GM23338 (cell line): Measurements from ENCODE around the gene TNFRSF6B. TPM values are rescaled to one million over a fixed set of nuclear protein-coding genes. Genes with fewer than 3 reads are reported as not detected.

Experiments
- ATAC-seq: fragments of 200-7000 bp; cut with Tn5 transposase; 3 replicates; pipeline ENCODE4 v1.9.1; 2020
- DNase-seq: peaks from one replicate; pipeline ENCODE4 v3.0.0-alpha.2; 2015; ENCODE audit warnings: low spot score
- H2AFZ ChIP-seq: fragments of 200-600 bp; sonication (generic); 2 replicates; pipeline ENCODE4 v1.8.0; 2016; ENCODE audit warnings: antibody characterized with exemption, mild to moderate bottlenecking, moderate library complexity
- H3F3A ChIP-seq: fragments of 200-600 bp; sonication (generic); replicated peaks from 2 replicates; pipeline ENCODE4 v1.8.0; 2017; ENCODE audit warnings: antibody characterized with exemption, mixed run types, low read depth
- H3K27ac ChIP-seq: fragments of 200-600 bp; sonication (generic); 2 replicates; pipeline ENCODE4 v1.6.1; 2016; ENCODE audit warnings: low read depth
- H3K27me3 ChIP-seq: fragments of 200-600 bp; sonication (generic); 2 replicates; pipeline ENCODE4 v1.8.0; 2016; ENCODE audit warnings: mild to moderate bottlenecking, mixed run types, moderate library complexity; ENCODE audit not compliant: insufficient read depth
- H3K36me3 ChIP-seq: fragments of 200-600 bp; sonication (generic); 2 replicates; pipeline ENCODE4 v1.8.0; 2016; ENCODE audit warnings: mild to moderate bottlenecking; ENCODE audit not compliant: insufficient read depth
- H3K4me1 ChIP-seq: fragments of 200-600 bp; sonication (generic); 2 replicates; pipeline ENCODE4 v1.8.0; 2016; ENCODE audit warnings: mild to moderate bottlenecking, moderate library complexity; ENCODE audit not compliant: insufficient read depth
- H3K4me2 ChIP-seq: fragments of 200-600 bp; sonication (generic); 2 replicates; pipeline ENCODE4 v1.7.1; 2017; ENCODE audit warnings: mixed run types
- H3K4me3 ChIP-seq: fragments of 200-600 bp; sonication (generic); 2 replicates; pipeline ENCODE4 v1.6.1; 2016; ENCODE audit warnings: mixed run types
- H3K79me2 ChIP-seq: fragments of 200-600 bp; sonication (generic); replicated peaks from 2 replicates; pipeline ENCODE4 v1.8.0; 2017; ENCODE audit warnings: mild to moderate bottlenecking; ENCODE audit not compliant: insufficient read depth
- H3K9me2 ChIP-seq: fragments of 200-600 bp; sonication (generic); 2 replicates; pipeline ENCODE4 v1.8.0; 2017; ENCODE audit not compliant: insufficient read depth
- H4K20me1 ChIP-seq: fragments of 200-600 bp; sonication (generic); replicated peaks from 2 replicates; pipeline ENCODE4 v1.8.0; 2017; ENCODE audit warnings: mild to moderate bottlenecking; ENCODE audit not compliant: insufficient read depth
- H3K27ac Mint-ChIP-seq: 2 replicates; pipeline ENCODE4 v1.8.0; 2020; ENCODE audit warnings: inconsistent platforms, mild to moderate bottlenecking, moderate library complexity, mixed read lengths
- H3K27me3 Mint-ChIP-seq: 3 replicates; pipeline ENCODE4 v1.8.0; 2022; ENCODE audit warnings: low read depth, mild to moderate bottlenecking, moderate library complexity, mixed read lengths, inconsistent platforms; ENCODE audit not compliant: insufficient read depth, poor library complexity
- H3K36me3 Mint-ChIP-seq: 3 replicates; pipeline ENCODE4 v1.8.0; 2021; ENCODE audit warnings: low read depth, mild to moderate bottlenecking, inconsistent platforms, moderate library complexity, mixed read lengths
- H3K4me1 Mint-ChIP-seq: 3 replicates; pipeline ENCODE4 v1.8.0; 2020; ENCODE audit warnings: mild to moderate bottlenecking, inconsistent platforms, mixed read lengths
- H3K4me3 Mint-ChIP-seq: 3 replicates; pipeline ENCODE4 v1.8.0; 2021; ENCODE audit warnings: moderate library complexity, mild to moderate bottlenecking, inconsistent platforms, mixed read lengths
- H3K9me3 Mint-ChIP-seq: 3 replicates; pipeline ENCODE4 v1.8.0; 2020; ENCODE audit warnings: moderate library complexity, mild to moderate bottlenecking, inconsistent platforms, mixed read lengths
- CREB1 ChIP-seq: fragments of 250-450 bp; sonication (Bioruptor Pico); IDR thresholded peaks from 2 replicates; pipeline ENCODE4 v1.5.0; 2020; ENCODE audit warnings: low read depth, mild to moderate bottlenecking, moderate library complexity
- CTCF ChIP-seq, 2 experiments: fragments of 200-600 bp in 1 of 2; sonication (generic) in 1 of 2; conservative IDR thresholded peaks; 2 replicates each; pipeline versions ENCODE4 v1.5.1 to v1.6.1; 2016 to 2017; ENCODE audit warnings: antibody characterized with exemption in 2 of 2, low read depth in 2 of 2, mild to moderate bottlenecking in 2 of 2, moderate library complexity in 1 of 2
- ETS1 ChIP-seq: IDR thresholded peaks from 2 replicates; pipeline ENCODE4 v1.6.1; 2016; ENCODE audit warnings: antibody characterized with exemption
- EZH2 ChIP-seq: fragments of 200-600 bp; sonication (generic); IDR thresholded peaks from one replicate; pipeline ENCODE4 v1.8.0; 2017; ENCODE audit warnings: antibody characterized with exemption, mild to moderate bottlenecking, low read depth; ENCODE audit not compliant: unreplicated experiment
- EZH2phosphoT487 ChIP-seq: fragments of 200-600 bp; sonication (generic); IDR thresholded peaks from one replicate; pipeline ENCODE4 v1.8.1; 2018; ENCODE audit warnings: antibody characterized with exemption; ENCODE audit not compliant: unreplicated experiment
- JUNB ChIP-seq: IDR thresholded peaks from one replicate; pipeline ENCODE4 v1.6.1; 2016; ENCODE audit warnings: antibody characterized with exemption; ENCODE audit not compliant: unreplicated experiment
- NANOG ChIP-seq: IDR thresholded peaks from 2 replicates; pipeline ENCODE4 v1.6.1; 2016; ENCODE audit warnings: antibody characterized with exemption, borderline replicate concordance
- POLR2AphosphoS5 ChIP-seq: IDR thresholded peaks from 2 replicates; pipeline ENCODE4 v1.6.1; 2016; ENCODE audit warnings: antibody characterized with exemption, low read depth
- REST ChIP-seq: IDR thresholded peaks from one replicate; pipeline ENCODE4 v1.6.1; 2018; ENCODE audit warnings: antibody characterized with exemption; ENCODE audit not compliant: unreplicated experiment
- STAT1 ChIP-seq: IDR thresholded peaks from one replicate; pipeline ENCODE4 v1.6.1; 2016; ENCODE audit warnings: antibody characterized with exemption; ENCODE audit not compliant: unreplicated experiment
- ZNF114 ChIP-seq: fragments of 250-450 bp; sonication (Bioruptor Pico); IDR thresholded peaks from 2 replicates; pipeline ENCODE4 v1.5.0; 2020; ENCODE audit warnings: mild to moderate bottlenecking, moderate library complexity
- ZNF331 ChIP-seq: fragments of 250-450 bp; sonication (Bioruptor Pico); IDR thresholded peaks from 2 replicates; pipeline ENCODE4 v1.5.0; 2020; ENCODE audit warnings: low read depth, mild to moderate bottlenecking, moderate library complexity
- ZNF462 ChIP-seq: fragments of 250-450 bp; sonication (Bioruptor Pico); IDR thresholded peaks from 2 replicates; pipeline ENCODE4 v1.5.0; 2020; ENCODE audit warnings: mild to moderate bottlenecking, moderate library complexity
- polyA plus RNA-seq: library from polyadenylated mRNA; unstranded; fragments of >200 nt; fragmentation: Nextera tagmentation; extraction: Ambion mirVana; gene quantifications from 2 replicates; pipeline ENCODE4 v1.2.1, GENCODE V29; 2016
- total RNA-seq: library from RNA; depleted of rRNA; stranded (reverse); fragments of >200 nt; shearing (Covaris generic); gene quantifications from 2 replicates; pipeline ENCODE4 v1.2.3, GENCODE V29; 2014

TNFRSF6B gene
- total and polyA plus RNA-seq, 2 experiments from 2014 or later: 0.28 TPM; not detected in 1

GRCh38 chr20:63665708-63666107 lies 30.7 kb upstream of the TNFRSF6B start:
- Mint-ChIP-seq H3K4me1 (peaks cover 4% of the 10 kb centered on the region), H3K4me3 (no peak overlapping the region), H3K27ac (no peak overlapping the region), H3K9me3 (no peaks in the 10 kb centered on the region), H3K27me3 (peaks cover 11% of the 10 kb centered on the region), H3K36me3 (peaks cover 54% of the 10 kb centered on the region)
- no peaks in the 10 kb centered on the region for H3K36me3 ChIP-seq
- TF ChIP-seq EZH2: no peak
- TF ChIP-seq JUNB: no peak
- no peak for TF ChIP-seq ZNF462
- no peak for TF ChIP-seq CTCF (conservative IDR thresholded peaks at IDR 0.05; ENCODE audit: low read depth in 2 of 2)
- TF ChIP-seq STAT1: no peak
- TF ChIP-seq ETS1: no peak
- no peak for TF ChIP-seq POLR2AphosphoS5
- no peak for TF ChIP-seq ZNF331 (CRISPR knock-in tag)
- no peak for TF ChIP-seq EZH2phosphoT487
- no peak for TF ChIP-seq CREB1 (CRISPR knock-in tag)
- no peak for TF ChIP-seq NANOG
- TF ChIP-seq REST: no peak
- TF ChIP-seq ZNF114: no peak
- no peak overlapping the region for H3K4me3 ChIP-seq
- no peak overlapping the region for H2AFZ ChIP-seq
- H3K4me2 ChIP-seq: no peak overlapping the region
- no peaks in the 10 kb centered on the region for H3K79me2 ChIP-seq
- no peak overlapping the region for H3K27ac ChIP-seq
- no peak for ATAC-seq
- no peaks in the 10 kb centered on the region for H3K27me3 ChIP-seq
- no peak for DNase-seq
- no peaks in the 10 kb centered on the region for H3K9me2 ChIP-seq
- H3F3A ChIP-seq: no peaks in the 10 kb centered on the region
- no peaks in the 10 kb centered on the region; the same call in 1 of the 2 replicates for H4K20me1 ChIP-seq
- H3K4me1 ChIP-seq: no peaks in the 10 kb centered on the region
